Endothelial cell of umbilical vein (primary cell): ENCODE results near the gene ADAMTSL3.

Experiments used
- EZH2 ChIP-seq: IDR thresholded peaks from 2 replicates; pipeline ENCODE4 v1.6.1; 2012; ENCODE audit warnings: borderline replicate concordance, low read depth, mild to moderate bottlenecking, moderate library complexity, low read length, inconsistent platforms; ENCODE audit not compliant: severe bottlenecking
- GATA2 ChIP-seq: IDR thresholded peaks from 2 replicates; pipeline ENCODE4 v1.7.0; 2011; ENCODE audit warnings: low read depth, mild to moderate bottlenecking, moderate library complexity, mixed read lengths, low read length; ENCODE audit not compliant: insufficient read length, insufficient read depth
- JUN ChIP-seq: IDR thresholded peaks from 2 replicates; pipeline ENCODE4 v1.6.1; 2011; ENCODE audit warnings: borderline replicate concordance, low read depth; ENCODE audit not compliant: insufficient read length, insufficient read depth
- MAX ChIP-seq: IDR thresholded peaks from 2 replicates; pipeline ENCODE4 v1.6.1; 2011; ENCODE audit not compliant: insufficient read depth, insufficient read length
- POLR2A ChIP-seq: IDR thresholded peaks from 2 replicates; pipeline ENCODE4 v1.6.1; 2012; ENCODE audit warnings: low read depth, mild to moderate bottlenecking, control low read depth, low read length
- POLR2AphosphoS5 ChIP-seq: IDR thresholded peaks from 2 replicates; pipeline ENCODE4 v1.6.1; 2012; ENCODE audit warnings: low read depth, mild to moderate bottlenecking, control low read depth, low read length, moderate library complexity; ENCODE audit not compliant: insufficient read depth
- TF ChIP-seq, protein P1 (sequence below), 2 donors: IDR thresholded peaks; 1 replicate in 1 of 2; 2 replicates in 1 of 2; pipeline ENCODE4 v1.5.1; 2011; ENCODE audit warnings: low read length in 2 of 2, mild to moderate bottlenecking in 2 of 2, moderate library complexity in 2 of 2, control low read depth in 1 of 2, inconsistent platforms in 1 of 2, low read depth in 1 of 2; ENCODE audit not compliant: insufficient read depth in 1 of 2; ENCODE audit errors: extremely low read depth in 1 of 2

DNA sequence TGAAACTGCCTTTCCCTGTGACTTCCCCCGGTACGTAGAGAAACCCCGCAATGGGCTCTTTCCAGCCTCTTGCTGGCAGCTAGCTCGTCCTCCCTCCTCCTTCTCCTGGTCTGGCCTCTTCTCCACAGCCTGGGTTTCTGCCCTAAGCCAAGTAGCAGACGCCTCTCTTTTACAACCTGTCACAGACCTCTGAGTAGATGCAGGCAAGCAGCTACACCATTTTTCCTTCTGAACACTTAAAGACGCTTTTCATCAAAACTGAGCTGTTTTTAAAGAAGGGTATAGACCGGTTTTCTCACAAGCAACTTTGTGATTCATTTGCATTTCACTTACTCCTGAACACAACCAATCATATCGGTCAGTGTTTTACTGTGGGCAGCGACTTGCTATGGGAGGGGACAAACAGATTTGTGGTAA is 32.0 kb downstream of the ADAMTSL3 start:
- TF ChIP-seq, protein P1, sequence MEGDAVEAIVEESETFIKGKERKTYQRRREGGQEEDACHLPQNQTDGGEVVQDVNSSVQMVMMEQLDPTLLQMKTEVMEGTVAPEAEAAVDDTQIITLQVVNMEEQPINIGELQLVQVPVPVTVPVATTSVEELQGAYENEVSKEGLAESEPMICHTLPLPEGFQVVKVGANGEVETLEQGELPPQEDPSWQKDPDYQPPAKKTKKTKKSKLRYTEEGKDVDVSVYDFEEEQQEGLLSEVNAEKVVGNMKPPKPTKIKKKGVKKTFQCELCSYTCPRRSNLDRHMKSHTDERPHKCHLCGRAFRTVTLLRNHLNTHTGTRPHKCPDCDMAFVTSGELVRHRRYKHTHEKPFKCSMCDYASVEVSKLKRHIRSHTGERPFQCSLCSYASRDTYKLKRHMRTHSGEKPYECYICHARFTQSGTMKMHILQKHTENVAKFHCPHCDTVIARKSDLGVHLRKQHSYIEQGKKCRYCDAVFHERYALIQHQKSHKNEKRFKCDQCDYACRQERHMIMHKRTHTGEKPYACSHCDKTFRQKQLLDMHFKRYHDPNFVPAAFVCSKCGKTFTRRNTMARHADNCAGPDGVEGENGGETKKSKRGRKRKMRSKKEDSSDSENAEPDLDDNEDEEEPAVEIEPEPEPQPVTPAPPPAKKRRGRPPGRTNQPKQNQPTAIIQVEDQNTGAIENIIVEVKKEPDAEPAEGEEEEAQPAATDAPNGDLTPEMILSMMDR (IDR thresholded peaks at IDR 0.05; ENCODE audit: extremely low read depth in 1 of 2, insufficient read depth in 1 of 2, low read depth in 1 of 2, low read length in 2 of 2), result no peak
- no peak for TF ChIP-seq MAX
- TF ChIP-seq EZH2, result no peak
- TF ChIP-seq JUN, result no peak
- TF ChIP-seq GATA2, result no peak
- no peak for TF ChIP-seq POLR2AphosphoS5
- no peak for TF ChIP-seq POLR2A
